Ishikawa (cell line): ENCODE measurements around the gene STON2.

Source experiments
- CEBPB ChIP-seq: IDR thresholded peaks from 2 replicates; pipeline ENCODE4 v1.6.1; 2012
- CREB1 ChIP-seq: IDR thresholded peaks from 2 replicates; pipeline ENCODE4 v1.6.1; 2012; ENCODE audit warnings: low read depth
- EGR1 ChIP-seq: IDR thresholded peaks from 2 replicates; pipeline ENCODE4 v1.6.1; 2012
- EP300 ChIP-seq: IDR thresholded peaks from 2 replicates; pipeline ENCODE4 v1.6.1; 2012; ENCODE audit warnings: borderline replicate concordance
- FOXM1 ChIP-seq: IDR thresholded peaks from 2 replicates; pipeline ENCODE4 v1.6.1; 2012; ENCODE audit warnings: low read depth, borderline replicate concordance
- RAD21 ChIP-seq: IDR thresholded peaks from 2 replicates; pipeline ENCODE4 v1.6.1; 2012; ENCODE audit warnings: low read depth
- TAF1 ChIP-seq: IDR thresholded peaks from 2 replicates; pipeline ENCODE4 v1.6.1; 2012; ENCODE audit warnings: low read depth, mild to moderate bottlenecking
- TCF12 ChIP-seq: IDR thresholded peaks from 2 replicates; pipeline ENCODE4 v1.6.1; 2012; ENCODE audit warnings: low read depth
- TEAD4 ChIP-seq: IDR thresholded peaks from 2 replicates; pipeline ENCODE4 v1.6.1; 2012
- YY1 ChIP-seq: IDR thresholded peaks from 2 replicates; pipeline ENCODE4 v1.6.1; 2012; ENCODE audit warnings: low read depth
- ZBTB7A ChIP-seq: IDR thresholded peaks from 2 replicates; pipeline ENCODE4 v1.6.1; 2012; ENCODE audit warnings: low read depth
- TF ChIP-seq, protein P1 (sequence below): IDR thresholded peaks from 2 replicates; pipeline ENCODE4 v1.6.1; 2012
- TF ChIP-seq, protein P2 (sequence below): IDR thresholded peaks from 2 replicates; pipeline ENCODE4 v1.6.1; 2012
- TF ChIP-seq, protein P3 (sequence below): IDR thresholded peaks from 2 replicates; pipeline ENCODE4 v1.6.1; 2012; ENCODE audit warnings: low read depth, mild to moderate bottlenecking

The STON2 gene

DNA sequence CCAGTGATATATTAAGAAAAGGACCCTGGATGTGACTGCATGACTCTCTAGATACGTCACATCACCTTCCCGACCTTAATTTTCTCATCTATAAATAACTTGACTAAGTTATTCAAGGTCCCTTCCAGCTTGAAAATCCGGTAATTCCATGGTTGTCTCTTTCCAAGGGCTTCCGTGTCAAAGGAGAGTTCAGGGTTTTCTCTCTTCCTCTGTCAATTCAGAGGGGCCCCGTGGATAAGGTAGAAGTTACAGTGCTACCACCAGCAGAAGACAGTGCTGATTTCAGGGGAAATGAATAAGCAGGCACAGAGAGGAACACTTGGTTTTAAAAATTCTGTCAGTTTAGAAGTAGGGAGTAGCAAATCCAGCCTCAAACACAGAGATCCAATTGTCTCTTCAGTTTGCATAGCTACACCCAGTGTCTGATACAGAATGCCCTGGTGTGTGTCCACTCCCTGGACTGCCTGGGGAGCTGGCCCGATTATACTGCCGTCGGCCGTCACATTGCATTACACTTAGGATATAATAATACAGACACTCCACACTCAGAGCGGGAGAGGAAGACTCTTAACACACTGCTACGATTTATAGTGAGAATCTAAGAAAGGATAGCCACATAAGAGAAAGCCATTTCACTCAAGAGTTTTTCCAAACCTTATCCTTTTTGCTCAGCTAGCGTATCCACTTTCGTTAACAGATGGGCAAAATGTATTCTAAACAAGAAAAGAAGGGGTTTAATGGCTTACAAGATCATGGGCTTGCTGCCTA is 124.6 kb downstream of the STON2 start:
- TF ChIP-seq, protein P1, sequence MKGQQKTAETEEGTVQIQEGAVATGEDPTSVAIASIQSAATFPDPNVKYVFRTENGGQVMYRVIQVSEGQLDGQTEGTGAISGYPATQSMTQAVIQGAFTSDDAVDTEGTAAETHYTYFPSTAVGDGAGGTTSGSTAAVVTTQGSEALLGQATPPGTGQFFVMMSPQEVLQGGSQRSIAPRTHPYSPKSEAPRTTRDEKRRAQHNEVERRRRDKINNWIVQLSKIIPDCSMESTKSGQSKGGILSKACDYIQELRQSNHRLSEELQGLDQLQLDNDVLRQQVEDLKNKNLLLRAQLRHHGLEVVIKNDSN = no peak
- TF ChIP-seq FOXM1 = no peak
- TF ChIP-seq, protein P2, sequence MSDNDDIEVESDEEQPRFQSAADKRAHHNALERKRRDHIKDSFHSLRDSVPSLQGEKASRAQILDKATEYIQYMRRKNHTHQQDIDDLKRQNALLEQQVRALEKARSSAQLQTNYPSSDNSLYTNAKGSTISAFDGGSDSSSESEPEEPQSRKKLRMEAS = no peak
- TF ChIP-seq, protein P3, sequence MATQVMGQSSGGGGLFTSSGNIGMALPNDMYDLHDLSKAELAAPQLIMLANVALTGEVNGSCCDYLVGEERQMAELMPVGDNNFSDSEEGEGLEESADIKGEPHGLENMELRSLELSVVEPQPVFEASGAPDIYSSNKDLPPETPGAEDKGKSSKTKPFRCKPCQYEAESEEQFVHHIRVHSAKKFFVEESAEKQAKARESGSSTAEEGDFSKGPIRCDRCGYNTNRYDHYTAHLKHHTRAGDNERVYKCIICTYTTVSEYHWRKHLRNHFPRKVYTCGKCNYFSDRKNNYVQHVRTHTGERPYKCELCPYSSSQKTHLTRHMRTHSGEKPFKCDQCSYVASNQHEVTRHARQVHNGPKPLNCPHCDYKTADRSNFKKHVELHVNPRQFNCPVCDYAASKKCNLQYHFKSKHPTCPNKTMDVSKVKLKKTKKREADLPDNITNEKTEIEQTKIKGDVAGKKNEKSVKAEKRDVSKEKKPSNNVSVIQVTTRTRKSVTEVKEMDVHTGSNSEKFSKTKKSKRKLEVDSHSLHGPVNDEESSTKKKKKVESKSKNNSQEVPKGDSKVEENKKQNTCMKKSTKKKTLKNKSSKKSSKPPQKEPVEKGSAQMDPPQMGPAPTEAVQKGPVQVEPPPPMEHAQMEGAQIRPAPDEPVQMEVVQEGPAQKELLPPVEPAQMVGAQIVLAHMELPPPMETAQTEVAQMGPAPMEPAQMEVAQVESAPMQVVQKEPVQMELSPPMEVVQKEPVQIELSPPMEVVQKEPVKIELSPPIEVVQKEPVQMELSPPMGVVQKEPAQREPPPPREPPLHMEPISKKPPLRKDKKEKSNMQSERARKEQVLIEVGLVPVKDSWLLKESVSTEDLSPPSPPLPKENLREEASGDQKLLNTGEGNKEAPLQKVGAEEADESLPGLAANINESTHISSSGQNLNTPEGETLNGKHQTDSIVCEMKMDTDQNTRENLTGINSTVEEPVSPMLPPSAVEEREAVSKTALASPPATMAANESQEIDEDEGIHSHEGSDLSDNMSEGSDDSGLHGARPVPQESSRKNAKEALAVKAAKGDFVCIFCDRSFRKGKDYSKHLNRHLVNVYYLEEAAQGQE = no peak
- no peak for TF ChIP-seq CREB1
- TF ChIP-seq ZBTB7A = no peak
- TF ChIP-seq YY1 = no peak
- no peak for TF ChIP-seq EP300
- no peak for TF ChIP-seq EGR1
- TF ChIP-seq TCF12 = no peak
- TF ChIP-seq CEBPB = no peak
- TF ChIP-seq RAD21 = no peak
- TF ChIP-seq TAF1 = no peak
- TF ChIP-seq TEAD4 = no peak

DNA sequence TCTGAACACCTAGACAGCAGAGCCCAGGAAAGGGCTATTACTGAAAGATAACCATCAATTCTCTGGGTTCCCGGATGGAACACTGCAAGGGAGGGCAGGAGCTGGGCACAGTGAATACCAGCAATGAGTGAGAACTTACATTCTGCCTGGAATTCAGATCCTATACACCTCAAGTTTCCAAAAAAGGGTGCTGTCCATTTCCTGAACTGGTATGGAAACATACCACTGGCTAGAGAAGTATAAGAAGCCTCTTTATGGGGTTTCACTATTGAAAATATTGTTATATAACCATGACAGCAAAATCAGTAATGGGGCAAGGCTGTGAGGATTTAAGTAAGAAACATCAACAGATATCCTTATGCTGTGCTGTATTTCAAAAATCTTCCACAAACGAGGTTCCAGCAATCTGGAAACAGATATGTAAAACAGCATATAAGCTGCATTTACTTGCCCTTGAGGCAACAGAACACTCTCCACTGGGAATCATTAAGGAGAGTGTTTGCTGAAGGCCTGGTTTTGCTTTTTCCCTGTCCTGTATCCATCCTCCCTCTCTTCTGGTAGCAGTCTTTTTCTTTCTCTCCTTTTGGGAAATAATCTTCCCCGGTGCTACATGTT is 126.1 kb downstream of the STON2 start:
- TF ChIP-seq EGR1 (no peak), ZBTB7A (no peak), TCF12 (no peak), EP300 (no peak)
- TF ChIP-seq, protein P3 = peak; percentile 62; the same call in 1 of the 2 replicates

DNA sequence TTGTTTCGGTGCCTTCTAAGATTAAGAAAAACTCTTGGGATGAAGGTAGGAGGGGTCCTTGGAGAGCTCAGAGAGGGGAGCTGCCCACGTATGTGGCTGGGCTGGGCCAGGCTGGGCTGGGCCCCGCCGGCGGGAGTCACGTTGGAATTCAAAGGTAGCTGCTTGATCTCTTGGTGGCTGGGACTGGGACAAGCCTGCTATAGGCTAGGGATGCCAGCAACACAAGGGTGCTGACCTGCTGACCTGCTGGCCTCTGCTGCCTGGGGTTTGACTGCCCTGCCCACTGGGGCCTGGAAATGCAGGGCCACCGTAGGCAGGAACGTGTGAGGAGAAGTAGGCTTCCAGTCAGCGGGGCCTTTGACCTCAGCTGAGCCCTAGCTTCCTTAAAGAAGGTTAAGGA is 126.6 kb downstream of the STON2 start:
- TF ChIP-seq CREB1 (no peak), EGR1 (no peak), YY1 (no peak), FOXM1 (no peak)
- TF ChIP-seq, protein P1 = no peak

DNA sequence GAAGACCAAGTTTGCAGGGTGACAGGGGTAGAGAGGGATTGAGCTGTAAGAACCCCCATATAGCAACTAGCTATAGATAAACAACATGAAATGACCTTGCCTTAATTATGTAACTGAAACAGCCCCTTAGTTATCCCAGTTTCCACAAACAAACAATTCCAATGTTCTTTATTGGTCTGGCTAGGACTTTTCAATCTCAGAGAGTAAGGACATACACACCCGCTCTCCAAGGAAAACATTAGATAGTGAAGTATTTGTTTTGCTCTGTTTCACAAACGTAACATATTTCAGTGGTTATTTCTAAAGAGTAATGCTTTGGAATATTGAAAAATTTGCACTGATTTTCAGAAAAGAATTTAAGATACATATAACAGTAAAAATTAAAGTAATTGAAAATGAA is 127.8 kb downstream of the STON2 start:
- TF ChIP-seq FOXM1 = no peak
- TF ChIP-seq TCF12 = no peak
- TF ChIP-seq, protein P2 = no peak
- TF ChIP-seq EP300 = no peak
- no peak for TF ChIP-seq CEBPB
- no peak for TF ChIP-seq TEAD4

DNA sequence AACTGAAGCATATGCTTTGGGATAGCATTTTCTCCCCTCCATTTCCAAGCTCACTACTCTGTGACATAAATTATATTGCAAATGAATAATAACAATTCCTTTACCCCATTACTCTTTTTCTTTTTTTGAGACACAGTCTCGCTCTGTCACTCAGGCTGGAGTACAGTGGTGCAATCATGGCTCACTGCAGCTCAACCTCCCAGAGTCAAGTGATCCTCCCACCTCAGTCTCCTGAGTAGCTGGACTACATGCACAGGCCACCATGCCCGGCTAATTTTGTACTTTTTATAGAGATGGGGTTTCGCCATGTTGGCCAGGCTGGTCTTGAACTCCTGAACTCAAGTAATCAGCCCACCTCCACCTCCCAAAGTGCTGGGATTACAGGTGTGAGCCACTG is 130.1 kb downstream of the STON2 start:
- TF ChIP-seq CEBPB (no peak), TAF1 (no peak)
- TF ChIP-seq, protein P3 = no peak
